MCF 10A (cell line): ENCODE data around the gene NXT2. TPM values are rescaled to one million over a fixed set of nuclear protein-coding genes. Genes with fewer than 3 reads are reported as not detected.

Experiments used
- Bru-seq: library from RNA; stranded (reverse); fragments of 400-500 nt; gene quantifications from one replicate; lab custom pipeline; 2021; lab: Mats Ljungman, UMichigan
- BruChase-seq, 2 experiments: library from RNA; stranded (reverse); fragments of 400-500 nt; gene quantifications; one replicate each; lab custom pipeline; 2021; lab: Mats Ljungman, UMichigan
- BruUV-seq: library from RNA; stranded (reverse); fragments of 400-500 nt; replicated peaks from 2 replicates; lab custom pipeline; 2021; lab: Mats Ljungman, UMichigan
- CTCF ChIA-PET: fragments of 300-600 bp; sonication (Branson Sonifier 250); formaldehyde crosslinking; extraction: SDS; loops from one replicate; lab custom pipeline; 2021; ENCODE audit warnings: antibody characterized with exemption, inconsistent platforms; lab: Yijun Ruan, JAX
- POLR2A ChIA-PET: fragments of 300-600, 350-650 bp; sonication (Branson Sonifier 250); formaldehyde crosslinking; extraction: SDS; loops from one replicate; lab custom pipeline; 2020; ENCODE audit warnings: antibody characterized with exemption, inconsistent platforms; lab: Yijun Ruan, JAX
- DNase-seq: peaks from one replicate; pipeline ENCODE4 v3.0.0-alpha.2; 2018; ENCODE audit not compliant: unreplicated experiment
- H3K27ac Mint-ChIP-seq: one replicate; pipeline ENCODE4 v1.8.0; 2022; ENCODE audit warnings: mild to moderate bottlenecking, low read depth, mixed read lengths; ENCODE audit not compliant: unreplicated experiment
- H3K27me3 Mint-ChIP-seq: one replicate; pipeline ENCODE4 v1.8.0; 2022; ENCODE audit warnings: mixed read lengths; ENCODE audit not compliant: insufficient read depth, unreplicated experiment
- H3K36me3 Mint-ChIP-seq: one replicate; pipeline ENCODE4 v1.8.0; 2022; ENCODE audit warnings: mild to moderate bottlenecking, moderate library complexity, mixed read lengths; ENCODE audit not compliant: insufficient read depth, unreplicated experiment
- H3K4me1 Mint-ChIP-seq: one replicate; pipeline ENCODE4 v1.8.0; 2022; ENCODE audit warnings: mixed read lengths; ENCODE audit not compliant: insufficient read depth, unreplicated experiment
- H3K4me3 Mint-ChIP-seq: one replicate; pipeline ENCODE4 v1.8.0; 2022; ENCODE audit warnings: mild to moderate bottlenecking, moderate library complexity, mixed read lengths; ENCODE audit not compliant: unreplicated experiment
- H3K9me3 Mint-ChIP-seq: one replicate; pipeline ENCODE4 v1.8.0; 2022; ENCODE audit warnings: mixed read lengths; ENCODE audit not compliant: unreplicated experiment
- CTCF ChIP-seq: fragments of 200-600 bp; IDR thresholded peaks from one replicate; pipeline ENCODE4 v1.8.0; 2022; ENCODE audit warnings: antibody characterized with exemption, mild to moderate bottlenecking; ENCODE audit not compliant: unreplicated experiment
- intact Hi-C: fragments of 100-400 bp; cut with micrococcal nuclease; formaldehyde crosslinking; loops from 2 replicates; pipeline ENCODE4 v1.14.1; 2022
- long read RNA-seq: library from polyadenylated mRNA; stranded (forward); transcript quantifications from one replicate; pipeline ENCODE4 v2.0.0, GENCODE V29; 2022
- total RNA-seq: library from RNA; stranded (reverse); gene quantifications from 2 replicates; pipeline ENCODE4 v1.2.3, GENCODE V29; 2022

NXT2 gene
- total RNA-seq = 6.9 and 9.6 TPM in 2 replicates
- percentile 57 among the genes with signal in this experiment for Bru-seq, nascent RNA
- BruChase-seq, experiment 1, labeled RNA remaining after a 6-hour chase = percentile 88 among the genes with signal in this experiment
- BruChase-seq, experiment 2, labeled RNA remaining after a 2-hour chase = percentile 74 among the genes with signal in this experiment
- long read RNA-seq, transcript NXT2-203 (4 exons, 2,562 nt) = major isoform, 18 of 27 reads
- long read RNA-seq, transcript NXT2-202 (4 exons, 1,085 nt) = minor isoform, 5 of 27 reads
- long read RNA-seq, partial matches to known transcripts = 0 of 27 reads
- long read RNA-seq, other reads (novel, unspliced or antisense) = 3 of 27 reads

- Mint-ChIP-seq H3K4me3 (peak within 1 kb of the TSS; percentile 96), H3K27me3 (peaks cover 36% of the 10 kb centered on the region), H3K4me1 (peaks cover 13% of the 10 kb centered on the region), H3K27ac (peak within 1 kb of the TSS; percentile 95), H3K36me3 (peaks cover 6% of the 10 kb centered on the region), H3K9me3 (peaks cover 13% of the 10 kb centered on the region)
- intact Hi-C loops = loop anchor here (5.0 kb wide), 1 partner anchor 96 kb away; no protein-coding TSS in a partner anchor
- DNase-seq = peak; percentile 86
- ChIA-PET CTCF (interaction anchor here (0.6 to 3.3 kb wide), 4 partner anchors 21 to 95 kb away, joined by 3 to 14 read pairs (median 4); no protein-coding TSS in a partner anchor), POLR2A (interaction anchor here (0.7 to 1.4 kb wide), 6 partner anchors 31 to 252 kb away, joined by 3 to 7 read pairs (median 3); no protein-coding TSS in a partner anchor)
- no peak for TF ChIP-seq CTCF
- TSS peak; percentile 73 for BruUV-seq
Measured at GRCh38 chrX:109536439-109537323, at the start of gene NXT2. Gene NXT2 (plus strand): TSS chrX:109536844. CDS start chrX:109537007, 163 bp downstream.

- TF ChIP-seq CTCF = no peak
- Mint-ChIP-seq H3K9me3 (no peaks in the 10 kb centered on the region), H3K4me1 (no peaks in the 10 kb centered on the region), H3K36me3 (no peaks in the 10 kb centered on the region), H3K27ac (no peak overlapping the region), H3K27me3 (peaks cover 41% of the 10 kb centered on the region), H3K4me3 (no peak overlapping the region)
- ChIA-PET CTCF (interaction anchor here (0.7 to 4.0 kb wide), 3 partner anchors 145 to 1416 kb away, joined by 3 to 97 read pairs (median 14); no protein-coding TSS in a partner anchor), POLR2A (interaction anchor here (0.7 kb wide), 1 partner anchor 84 kb away, joined by 3 read pairs; no protein-coding TSS in a partner anchor)
- intact Hi-C loops = loop anchor here (2.0 to 5.0 kb wide), 2 partner anchors 225 to 403 kb away; no protein-coding TSS in a partner anchor
- DNase-seq = no peak
- no TSS peak for BruUV-seq
Measured at GRCh38 chrX:109487640-109488039, 49.0 kb upstream of the NXT2 start.

GRCh38 chrX:109489174-109489573 lies 47.5 kb upstream of the NXT2 start:
- Mint-ChIP-seq H3K9me3 (no peaks in the 10 kb centered on the region), H3K36me3 (no peaks in the 10 kb centered on the region), H3K27me3 (peaks cover 43% of the 10 kb centered on the region), H3K4me1 (no peaks in the 10 kb centered on the region), H3K4me3 (no peak overlapping the region), H3K27ac (no peak overlapping the region)
- CTCF ChIA-PET = interaction anchor here (1.4 kb wide), 1 partner anchor 146 kb away, joined by 5 read pairs; no protein-coding TSS in a partner anchor
- TF ChIP-seq CTCF = no peak
- POLR2A ChIA-PET = no interaction called here
- BruUV-seq = no TSS peak
- no peak for DNase-seq
- intact Hi-C loops = loop anchor here (5.0 kb wide), 1 partner anchor 223 kb away; no protein-coding TSS in a partner anchor
